Activated T-helper 1 cell treated with anti-CD3 and anti-CD28 coated beads, Interleukin-12 subunit alpha, Interleukin-12 subunit beta, Interleukin-2, Interleukin-4 antibody, amounts not matched to agents 30 ng/mL and 10 ng/mL and 1 ng/mL, durations not matched to agents 14 hours and 24 hours and 36 hours (primary cell): ENCODE results near the gene SUGCT. TPM values are rescaled to one million over a fixed set of nuclear protein-coding genes. Genes with fewer than 3 reads are reported as not detected.

ENCODE experiments used
- DNase-seq: peaks from one replicate; pipeline ENCODE4 v3.0.0; 2021; ENCODE audit warnings: low spot score
- H3K27ac Mint-ChIP-seq: one replicate; pipeline ENCODE4 v1.8.0; 2021; ENCODE audit warnings: mild to moderate bottlenecking, mixed read lengths
- H3K27me3 Mint-ChIP-seq: one replicate; pipeline ENCODE4 v1.8.0; 2022; ENCODE audit warnings: mild to moderate bottlenecking, moderate library complexity, mixed read lengths; ENCODE audit not compliant: insufficient read depth
- H3K36me3 Mint-ChIP-seq: one replicate; pipeline ENCODE4 v1.8.0; 2021; ENCODE audit warnings: low read depth, mixed read lengths
- H3K4me1 Mint-ChIP-seq: one replicate; pipeline ENCODE4 v1.8.0; 2021; ENCODE audit warnings: low read depth, mixed read lengths
- H3K4me3 Mint-ChIP-seq: one replicate; pipeline ENCODE4 v1.8.0; 2021; ENCODE audit warnings: mild to moderate bottlenecking, moderate library complexity, mixed read lengths
- H3K9me3 Mint-ChIP-seq: one replicate; pipeline ENCODE4 v1.8.0; 2021; ENCODE audit warnings: mixed read lengths
- intact Hi-C: fragments of 100-400 bp; cut with micrococcal nuclease; formaldehyde crosslinking; loops from one replicate; pipeline ENCODE4 v1.15.1; 2024
- total RNA-seq: library from RNA; stranded (reverse); gene quantifications from 2 replicates; pipeline ENCODE4 v1.2.3, GENCODE V29; 2022

Gene SUGCT
- total RNA-seq, 1 donor from 2014 or later, result not detected

DNA sequence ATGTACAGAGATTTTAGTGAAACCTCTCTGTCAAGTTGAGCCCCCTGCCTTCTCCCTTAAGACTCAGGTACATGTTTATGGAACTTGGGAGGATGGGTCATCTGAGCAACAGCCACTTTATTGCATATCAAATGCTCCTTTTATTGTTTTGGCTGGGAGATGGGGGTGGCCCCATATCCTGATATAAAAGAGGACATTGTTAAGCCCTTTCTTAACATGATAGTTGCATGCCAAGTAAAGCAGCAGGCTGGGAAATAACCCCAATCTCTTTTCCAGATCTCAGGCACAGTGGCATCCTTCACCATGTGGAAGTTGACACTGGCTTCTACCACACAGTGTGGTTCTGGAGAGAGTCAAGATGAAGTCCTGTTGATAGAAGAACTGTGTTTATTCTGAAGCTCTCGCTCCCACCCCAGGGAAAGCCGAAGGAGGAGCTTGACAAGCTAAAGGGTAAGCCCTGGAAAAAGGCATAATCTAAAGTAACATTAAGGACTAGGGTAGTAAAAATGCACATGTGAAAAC, 746.7 kb downstream of the SUGCT start:
- intact Hi-C loops, result no loop called here
- H3K27me3 Mint-ChIP-seq, result no peaks in the 10 kb centered on the region
- no peak overlapping the region for H3K27ac Mint-ChIP-seq
- no peak overlapping the region for H3K4me3 Mint-ChIP-seq
- peaks cover 3% of the 10 kb centered on the region for H3K9me3 Mint-ChIP-seq
- DNase-seq, result no peak
- H3K4me1 Mint-ChIP-seq, result no peaks in the 10 kb centered on the region
- no peaks in the 10 kb centered on the region for H3K36me3 Mint-ChIP-seq

DNA sequence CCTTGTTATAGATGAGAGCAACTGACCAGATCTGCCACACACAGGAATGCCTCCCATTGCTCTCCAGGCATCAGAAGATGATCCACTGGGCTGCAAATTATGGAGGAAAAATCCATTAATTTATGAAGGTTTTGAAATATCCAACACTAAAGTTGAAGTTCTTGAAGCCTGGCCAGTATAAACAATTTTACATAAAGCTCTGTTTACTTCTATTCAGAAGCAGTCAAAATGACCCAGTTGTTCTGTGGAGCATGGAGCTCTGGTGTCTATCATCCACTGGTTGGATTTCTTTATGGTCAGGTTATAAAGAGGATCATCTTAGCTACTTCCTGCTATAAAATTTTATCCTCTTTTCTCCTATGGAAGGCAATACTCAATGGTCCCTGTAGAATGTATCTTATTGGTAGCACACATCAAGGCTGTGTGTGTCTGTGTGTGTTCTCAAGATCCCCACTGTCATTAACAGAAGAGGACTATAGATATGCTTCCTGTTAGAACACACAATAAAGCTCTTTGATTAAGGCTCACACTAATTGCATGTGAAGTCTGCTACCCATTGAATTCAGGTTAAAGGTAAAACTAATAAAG, 747.4 kb downstream of the SUGCT start:
- Mint-ChIP-seq H3K36me3 (no peaks in the 10 kb centered on the region), H3K4me3 (no peak overlapping the region), H3K27me3 (no peaks in the 10 kb centered on the region), H3K4me1 (no peaks in the 10 kb centered on the region), H3K9me3 (peaks cover 3% of the 10 kb centered on the region), H3K27ac (no peak overlapping the region)
- intact Hi-C loops, result no loop called here
- no peak for DNase-seq

DNA sequence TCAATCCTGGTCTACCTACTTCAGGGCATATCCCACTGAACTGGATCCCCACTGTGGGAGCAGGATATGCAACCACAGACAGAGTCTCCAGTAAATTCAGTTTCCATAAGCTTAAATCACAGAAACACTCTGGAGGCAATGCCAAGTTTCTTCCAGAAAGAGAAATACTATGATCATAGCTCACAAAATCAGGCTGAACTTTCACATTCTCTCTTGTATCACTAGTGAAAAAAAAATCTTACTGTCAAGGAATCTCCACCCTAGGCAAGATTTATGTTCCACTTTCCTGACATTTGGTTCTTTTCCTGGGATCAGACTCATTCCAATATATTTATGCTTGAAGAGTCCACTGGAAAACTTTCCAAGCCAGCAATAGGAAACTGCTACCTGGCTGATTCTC, 749.0 kb downstream of the SUGCT start:
- intact Hi-C loops, result no loop called here
- no peaks in the 10 kb centered on the region for H3K27me3 Mint-ChIP-seq
- no peak for DNase-seq
- no peak overlapping the region for H3K4me3 Mint-ChIP-seq
- peaks cover 3% of the 10 kb centered on the region for H3K9me3 Mint-ChIP-seq
- no peak overlapping the region for H3K27ac Mint-ChIP-seq
- H3K36me3 Mint-ChIP-seq, result no peaks in the 10 kb centered on the region
- no peaks in the 10 kb centered on the region for H3K4me1 Mint-ChIP-seq

DNA sequence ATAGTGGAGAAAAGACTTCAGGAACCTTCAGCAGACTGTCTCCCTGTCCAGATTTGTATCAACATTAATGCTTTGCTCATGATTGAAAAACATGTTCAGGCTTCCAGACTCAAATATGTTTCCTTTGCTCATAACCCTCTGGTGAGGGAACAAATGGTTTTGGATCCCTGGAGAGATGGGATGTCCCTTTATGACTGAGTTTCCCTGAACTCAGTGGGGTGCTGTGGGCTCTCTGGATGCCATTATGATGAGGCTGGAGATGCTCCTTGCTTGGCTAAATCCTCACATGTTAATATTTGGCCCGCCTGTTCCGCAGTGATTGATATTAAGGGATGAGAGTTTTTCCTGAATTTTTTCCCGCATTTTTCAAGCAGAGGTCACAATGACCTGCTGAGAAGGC, 749.4 kb downstream of the SUGCT start:
- Mint-ChIP-seq H3K4me3 (no peak overlapping the region), H3K9me3 (peaks cover 3% of the 10 kb centered on the region), H3K36me3 (no peaks in the 10 kb centered on the region), H3K27ac (no peak overlapping the region), H3K4me1 (no peaks in the 10 kb centered on the region), H3K27me3 (no peaks in the 10 kb centered on the region)
- no peak for DNase-seq
- intact Hi-C loops, result no loop called here

DNA sequence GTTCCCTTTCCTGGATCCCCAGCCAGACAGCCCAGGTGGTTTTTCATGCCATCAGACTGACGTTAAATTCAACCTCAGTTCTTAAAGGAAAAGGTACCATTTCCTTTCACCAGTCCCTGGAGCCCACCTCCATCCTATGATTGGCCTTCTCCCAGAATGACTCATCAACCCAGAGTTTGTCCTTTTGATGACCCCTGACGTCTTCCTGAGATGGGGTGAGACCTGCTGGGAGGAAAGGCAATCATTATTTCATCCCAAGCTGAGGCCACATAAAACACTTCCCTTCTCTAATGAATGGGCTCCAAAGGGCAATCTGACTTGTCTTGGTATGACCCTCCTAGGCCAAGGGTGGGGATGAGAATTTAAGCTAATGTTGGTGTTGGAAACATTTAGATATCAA, 750.7 kb downstream of the SUGCT start:
- Mint-ChIP-seq H3K4me1 (no peaks in the 10 kb centered on the region), H3K27ac (no peak overlapping the region), H3K36me3 (no peaks in the 10 kb centered on the region), H3K27me3 (no peaks in the 10 kb centered on the region), H3K4me3 (no peak overlapping the region), H3K9me3 (no peaks in the 10 kb centered on the region)
- no peak for DNase-seq
- intact Hi-C loops, result no loop called here

DNA sequence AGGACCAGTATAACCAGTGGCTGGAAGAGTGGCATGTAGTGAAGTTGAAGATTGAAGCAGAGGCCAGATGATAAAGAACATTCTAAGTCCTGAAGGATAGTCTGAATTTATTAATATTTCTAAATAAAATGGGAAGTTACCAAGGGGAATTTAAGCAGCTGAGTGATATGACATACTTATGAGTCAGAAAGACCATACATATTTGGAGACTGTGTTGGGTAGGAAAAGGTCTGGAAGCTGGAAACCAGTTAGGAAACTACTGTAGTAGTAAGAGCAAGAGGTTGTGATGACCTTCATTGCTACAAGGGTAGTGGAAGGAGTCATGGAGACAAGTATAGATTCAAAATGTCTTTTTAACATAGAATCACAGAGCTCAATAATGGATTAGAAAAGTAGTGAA, 752.3 kb downstream of the SUGCT start:
- H3K27me3 Mint-ChIP-seq, result no peaks in the 10 kb centered on the region
- intact Hi-C loops, result no loop called here
- H3K36me3 Mint-ChIP-seq, result no peaks in the 10 kb centered on the region
- no peak overlapping the region for H3K27ac Mint-ChIP-seq
- no peak for DNase-seq
- H3K4me1 Mint-ChIP-seq, result no peaks in the 10 kb centered on the region
- no peaks in the 10 kb centered on the region for H3K9me3 Mint-ChIP-seq
- H3K4me3 Mint-ChIP-seq, result no peak overlapping the region

DNA sequence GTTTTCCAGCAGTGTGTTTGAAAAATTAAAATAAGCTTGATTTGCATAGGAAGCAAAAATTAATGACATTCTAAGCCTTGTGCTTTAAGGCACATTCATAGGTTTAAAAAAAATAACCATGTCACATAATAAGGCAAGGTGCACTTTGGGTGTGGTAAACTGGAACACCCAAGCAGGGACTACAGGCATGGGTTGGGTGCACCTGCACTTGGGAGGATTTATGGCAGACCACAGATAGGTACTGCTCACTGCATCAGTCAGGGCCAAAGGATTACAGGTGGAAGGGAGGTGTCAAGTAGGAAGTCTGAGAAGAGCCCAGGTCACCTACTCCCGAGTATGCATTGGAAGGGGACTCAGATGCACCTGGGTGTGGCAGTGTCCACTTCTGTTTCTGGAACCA, 753.7 kb downstream of the SUGCT start:
- no peak for DNase-seq
- intact Hi-C loops, result no loop called here
- no peak overlapping the region for H3K27ac Mint-ChIP-seq
- no peaks in the 10 kb centered on the region for H3K27me3 Mint-ChIP-seq
- no peaks in the 10 kb centered on the region for H3K4me1 Mint-ChIP-seq
- no peak overlapping the region for H3K4me3 Mint-ChIP-seq
- no peaks in the 10 kb centered on the region for H3K9me3 Mint-ChIP-seq
- no peaks in the 10 kb centered on the region for H3K36me3 Mint-ChIP-seq

DNA sequence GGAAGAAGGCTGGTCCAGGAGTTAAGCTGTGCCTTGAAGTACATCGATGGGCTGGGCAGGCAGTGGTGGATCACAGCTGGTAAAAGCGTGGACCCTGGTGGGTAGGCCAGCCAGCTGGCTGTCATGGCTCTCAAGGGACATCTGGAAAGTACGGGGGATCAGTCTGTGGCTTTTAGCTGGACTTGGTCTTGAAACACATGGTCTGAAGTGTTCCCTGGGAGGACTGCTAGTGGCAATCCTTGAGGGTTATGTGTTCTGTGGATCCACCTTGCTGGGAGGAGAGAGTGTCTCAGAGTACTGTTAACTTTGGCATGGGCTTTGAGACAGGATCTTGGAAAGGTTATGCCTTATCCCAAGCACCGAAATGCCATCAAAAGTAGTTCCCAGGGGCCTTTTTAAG, 754.3 kb downstream of the SUGCT start:
- intact Hi-C loops, result no loop called here
- H3K9me3 Mint-ChIP-seq, result no peaks in the 10 kb centered on the region
- no peak for DNase-seq
- no peaks in the 10 kb centered on the region for H3K27me3 Mint-ChIP-seq
- H3K4me3 Mint-ChIP-seq, result no peak overlapping the region
- no peaks in the 10 kb centered on the region for H3K36me3 Mint-ChIP-seq
- H3K4me1 Mint-ChIP-seq, result no peaks in the 10 kb centered on the region
- H3K27ac Mint-ChIP-seq, result no peak overlapping the region

DNA sequence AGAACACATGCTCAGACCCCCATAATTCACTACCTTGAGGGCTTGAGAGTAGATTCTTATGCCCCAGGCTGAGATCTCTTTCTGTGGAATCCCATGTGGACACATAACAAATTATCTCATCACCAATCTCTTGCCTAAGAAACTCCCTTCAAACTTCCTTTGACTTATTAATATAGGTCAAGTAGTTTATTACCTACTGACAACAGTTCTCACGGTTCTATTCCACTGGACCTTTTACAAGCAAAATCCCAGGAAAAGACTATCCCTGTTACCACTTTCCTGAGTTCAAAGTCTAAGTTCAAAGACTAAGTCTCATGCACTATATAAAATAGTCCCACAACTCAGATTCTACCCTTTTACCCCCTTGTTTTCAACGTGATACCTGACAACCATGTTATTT, 754.7 kb downstream of the SUGCT start:
- H3K4me3 Mint-ChIP-seq, result no peak overlapping the region
- intact Hi-C loops, result no loop called here
- DNase-seq, result no peak
- H3K4me1 Mint-ChIP-seq, result no peaks in the 10 kb centered on the region
- no peak overlapping the region for H3K27ac Mint-ChIP-seq
- no peaks in the 10 kb centered on the region for H3K27me3 Mint-ChIP-seq
- H3K9me3 Mint-ChIP-seq, result no peaks in the 10 kb centered on the region
- H3K36me3 Mint-ChIP-seq, result no peaks in the 10 kb centered on the region

DNA sequence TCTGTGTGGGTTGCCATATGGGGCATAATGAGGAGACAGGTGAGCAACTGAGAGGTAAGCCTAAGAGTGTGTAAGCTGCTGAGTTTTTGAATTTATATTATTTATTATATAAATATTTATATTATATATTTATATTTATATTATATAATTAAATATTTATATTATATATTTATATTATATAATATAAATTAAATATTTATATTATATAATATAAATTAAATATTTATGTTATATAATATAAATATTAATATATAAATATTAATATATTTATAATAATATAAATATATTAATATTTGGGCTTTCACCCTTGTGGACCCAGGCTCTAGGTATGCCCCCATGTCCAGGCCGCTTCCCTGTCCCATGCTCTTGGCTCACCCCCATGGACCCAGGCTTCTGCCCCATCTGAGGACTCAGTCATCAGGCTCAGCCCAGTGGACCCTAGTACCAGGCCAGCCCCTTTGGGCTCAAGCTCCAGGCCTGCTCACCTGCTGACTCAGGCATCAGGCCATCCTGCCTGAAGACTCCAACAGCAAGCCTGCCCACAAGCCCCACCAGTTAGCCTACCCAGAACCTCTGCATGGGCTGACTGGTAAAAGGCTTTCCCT, 755.4 kb downstream of the SUGCT start:
- Mint-ChIP-seq H3K4me3 (no peak overlapping the region), H3K27me3 (no peaks in the 10 kb centered on the region), H3K9me3 (peaks cover 3% of the 10 kb centered on the region), H3K27ac (no peak overlapping the region), H3K4me1 (no peaks in the 10 kb centered on the region), H3K36me3 (no peaks in the 10 kb centered on the region)
- intact Hi-C loops, result no loop called here
- no peak for DNase-seq

DNA sequence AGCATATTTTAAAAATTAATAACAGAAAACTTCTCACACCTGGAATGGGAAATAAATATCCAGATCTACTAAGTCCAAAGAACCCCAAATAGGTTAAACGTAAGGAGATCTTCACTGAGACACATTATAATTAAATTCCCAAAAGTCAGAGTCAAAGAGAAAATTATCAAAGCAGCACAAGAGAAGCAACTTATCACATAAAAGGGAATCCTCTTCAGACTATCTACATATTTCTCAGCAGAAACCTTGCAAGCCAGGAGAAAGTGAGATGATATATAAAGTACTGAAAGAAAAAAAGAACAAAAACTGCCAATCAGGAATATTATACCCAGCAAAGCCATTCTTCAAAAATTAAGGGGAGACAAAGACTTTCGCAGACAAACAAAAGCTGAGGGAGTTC, 756.4 kb downstream of the SUGCT start:
- H3K27ac Mint-ChIP-seq, result no peak overlapping the region
- H3K9me3 Mint-ChIP-seq, result peaks cover 3% of the 10 kb centered on the region
- no peak for DNase-seq
- H3K4me1 Mint-ChIP-seq, result no peaks in the 10 kb centered on the region
- intact Hi-C loops, result no loop called here
- no peak overlapping the region for H3K4me3 Mint-ChIP-seq
- no peaks in the 10 kb centered on the region for H3K27me3 Mint-ChIP-seq
- H3K36me3 Mint-ChIP-seq, result no peaks in the 10 kb centered on the region

DNA sequence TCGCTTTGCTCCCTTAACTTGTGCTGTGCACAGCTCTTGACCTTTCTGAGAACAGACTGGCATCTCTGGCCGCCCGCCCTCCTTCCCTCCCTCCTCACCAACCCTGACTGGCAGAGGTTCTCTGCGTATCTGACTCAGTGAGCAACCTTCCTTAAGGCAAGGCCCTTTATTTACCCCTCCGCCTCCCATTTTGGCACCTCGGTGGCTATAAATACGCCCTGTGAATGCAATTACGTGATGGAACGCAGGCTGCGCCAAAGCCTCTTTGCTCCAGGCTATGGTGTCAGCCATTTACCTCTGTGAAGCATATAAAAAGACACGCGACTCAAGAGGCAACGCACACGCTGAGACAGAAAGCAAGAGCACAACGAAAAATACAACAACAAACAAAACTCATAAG, 764.3 kb downstream of the SUGCT start:
- intact Hi-C loops, result no loop called here
- no peaks in the 10 kb centered on the region for H3K27me3 Mint-ChIP-seq
- H3K4me1 Mint-ChIP-seq, result no peaks in the 10 kb centered on the region
- no peak overlapping the region for H3K4me3 Mint-ChIP-seq
- no peak for DNase-seq
- no peak overlapping the region for H3K27ac Mint-ChIP-seq
- H3K36me3 Mint-ChIP-seq, result no peaks in the 10 kb centered on the region
- H3K9me3 Mint-ChIP-seq, result peaks cover 26% of the 10 kb centered on the region

DNA sequence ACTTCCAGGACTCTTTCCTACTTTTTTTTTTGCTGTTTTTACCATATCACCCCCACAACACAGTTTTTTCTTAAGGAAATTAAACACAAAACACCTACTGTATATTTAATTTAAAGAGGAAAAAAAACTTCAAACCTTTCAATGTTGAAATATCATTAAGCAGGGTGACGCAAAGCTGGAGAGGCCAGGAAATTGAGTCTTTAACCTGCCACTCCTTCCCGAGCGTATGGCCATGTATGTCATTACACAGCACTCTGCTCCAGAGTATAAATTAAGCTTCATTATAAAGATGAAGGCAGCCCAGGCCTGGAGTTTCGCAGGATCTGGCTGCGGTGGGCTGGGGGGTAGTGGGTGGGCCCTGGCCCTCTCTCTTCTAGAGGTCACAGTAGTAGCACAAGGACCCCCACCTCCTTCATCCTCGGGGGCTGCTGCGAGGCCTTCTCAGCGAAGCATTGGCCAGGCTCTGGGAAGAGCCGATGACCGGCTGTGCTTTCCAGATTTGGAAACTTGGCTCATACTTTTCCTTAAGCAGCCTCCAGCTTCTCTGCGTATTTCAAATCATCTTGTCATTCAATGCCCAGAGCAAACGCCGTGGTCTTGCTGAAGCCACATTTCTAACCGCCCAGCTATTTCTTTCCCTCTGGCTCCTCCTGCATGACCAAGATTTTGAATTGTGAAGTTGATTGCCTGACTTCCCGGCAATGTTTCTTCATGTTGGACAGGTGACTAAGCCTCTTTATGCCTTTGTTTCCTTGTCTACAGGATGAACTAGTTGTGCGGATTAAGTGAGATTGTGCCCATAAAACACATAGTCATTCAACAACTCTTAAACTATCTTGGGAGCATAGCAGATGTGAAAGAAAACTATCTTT, 765.1 kb downstream of the SUGCT start:
- DNase-seq, result no peak
- Mint-ChIP-seq H3K36me3 (no peaks in the 10 kb centered on the region), H3K27me3 (no peaks in the 10 kb centered on the region), H3K4me1 (no peaks in the 10 kb centered on the region), H3K4me3 (no peak overlapping the region), H3K9me3 (peaks cover 25% of the 10 kb centered on the region), H3K27ac (no peak overlapping the region)
- intact Hi-C loops, result no loop called here
